ENCODE data around the gene ANKRD42. TPM values are rescaled to one million over a fixed set of nuclear protein-coding genes. Genes with fewer than 3 reads are reported as not detected.

Gene ANKRD42
- total and polyA plus RNA-seq, 2 of the 8 experiments (the other 6 are each of a cell fraction or from before 2014, with no cell fraction given): 2.0 to 5.5 TPM

- no peak overlapping the region; a peak in 1 of 4 replicates for H3K4me2 ChIP-seq (ENCODE audit: insufficient read depth in 1 of 2, low read depth in 2 of 2, low read length in 2 of 2)
- no peak overlapping the region for H3K56ac ChIP-seq (replicated peaks; ENCODE audit: insufficient read length, low read depth, low read length)
- H3K23ac ChIP-seq (ENCODE audit: insufficient read length): no peak overlapping the region
- H3K9me3 ChIP-seq (ENCODE audit: insufficient read depth in 2 of 2, low read depth in 1 of 2, low read length in 1 of 2): no peaks in the 10 kb centered on the region
- H4K20me1 ChIP-seq (replicated peaks in 1 of 2; ENCODE audit: control insufficient read depth in 1 of 2, insufficient read depth in 2 of 2, low read length in 2 of 2): no peaks in the 10 kb centered on the region
- no peak overlapping the region for H2BK5ac ChIP-seq (ENCODE audit: low read depth, low read length)
- no peak overlapping the region for H3K4ac ChIP-seq (replicated peaks; ENCODE audit: insufficient read length, low read depth, low read length)
- TF ChIP-seq ASH2L (IDR thresholded peaks at IDR 0.05; ENCODE audit: low read length) (no peak), KDM4A (IDR thresholded peaks at IDR 0.05; ENCODE audit: low read depth, low read length, severe bottlenecking) (no peak), SAP30 (IDR thresholded peaks at IDR 0.05; ENCODE audit: insufficient read depth, insufficient replicate concordance, low read length) (no peak), SP2 (IDR thresholded peaks at IDR 0.05; ENCODE audit: low read length) (no peak)
- H2BK15ac ChIP-seq (ENCODE audit: low read length): no peak overlapping the region
- peaks cover 10% of the 10 kb centered on the region for H3K23me2 ChIP-seq (ENCODE audit: low read depth, low read length)
- no peak overlapping the region for H4K8ac ChIP-seq (ENCODE audit: extremely low read depth, insufficient read depth, low read length)
- peaks cover 0 to 2% (median 0%) of the 10 kb centered on the region in 4 experiments; a peak in 2 of 7 replicates for H3K27me3 ChIP-seq (replicated peaks in 1 of 4; ENCODE audit: control insufficient read depth in 3 of 4, extremely low read depth in 1 of 4, insufficient read depth in 3 of 4, low read length in 3 of 4)
- no peak overlapping the region for H3K9ac ChIP-seq (replicated peaks in 1 of 4; ENCODE audit: extremely low read depth in 1 of 4, low read depth in 3 of 4, low read length in 3 of 4)
- H4K91ac ChIP-seq (replicated peaks; ENCODE audit: insufficient read length, low read length): no peak overlapping the region
- H3K14ac ChIP-seq (ENCODE audit: insufficient read length): no peak overlapping the region
- H4K5ac ChIP-seq (ENCODE audit: insufficient read length, low read depth, low read length): no peak overlapping the region
- no peak for FAIRE-seq
- no peak overlapping the region for H2BK12ac ChIP-seq (ENCODE audit: low read depth, low read length)
- 0 out of 2 replicates have a peak, but pooled peaks cover 4% of the 10 kb centered on the region for H3K79me1 ChIP-seq (ENCODE audit: low read depth, low read length)
- ChIA-PET CTCF (ENCODE audit: partially characterized antibody) (no interaction called here), POLR2A (ENCODE audit: partially characterized antibody) (interaction anchor here (0.9 kb wide), 1 partner anchor 11 kb away, joined by 7 read pairs; no protein-coding TSS in a partner anchor)
- no peak for DNase-seq (ENCODE audit: low read depth in 1 of 2, low spot score in 2 of 2)
- H2BK20ac ChIP-seq (ENCODE audit: low read length): no peak overlapping the region
- H2AK5ac ChIP-seq (ENCODE audit: low read depth, low read length): no peak overlapping the region
- H2AFZ ChIP-seq (ENCODE audit: low read length): no peak overlapping the region
- H3K4me3 ChIP-seq (ENCODE audit: extremely low read depth in 1 of 4, insufficient read depth in 2 of 4, low read depth in 3 of 4, low read length in 4 of 4): no peak overlapping the region
- peaks cover 0 to 2% (median 0%) of the 10 kb centered on the region in 4 experiments; a peak in 1 of 7 replicates for H3K4me1 ChIP-seq (replicated peaks in 1 of 4; ENCODE audit: control insufficient read depth in 3 of 4, insufficient read depth in 4 of 4, low read length in 3 of 4)
- no peak overlapping the region for H3K27ac ChIP-seq (ENCODE audit: low read depth, low read length)
- H3K79me2 ChIP-seq (ENCODE audit: control insufficient read depth in 1 of 2, insufficient read depth in 2 of 2, low read length in 2 of 2): peaks cover 5 to 16% of the 10 kb centered on the region in 2 experiments
- 85% methylated on average over 5 of the region's 5 CpGs; no CpG with 5 or more reads in 1 of the 2 experiments for WGBS, 2 experiments (ENCODE audit: extremely low coverage in 1 of 2, insufficient coverage in 1 of 2, insufficient read length in 1 of 2, insufficient replicate concordance in 2 of 2, low coverage in 1 of 2, low lambda C conversion rate in 2 of 2, missing lambda C conversion rate in 1 of 2)
- no peak overlapping the region for H3K18ac ChIP-seq (ENCODE audit: extremely low read depth, low read length)
- peaks cover 4 to 39% (median 12%) of the 10 kb centered on the region in 4 experiments; a peak in 7 of 8 replicates for H3K36me3 ChIP-seq (ENCODE audit: control insufficient read depth in 2 of 4, insufficient read depth in 4 of 4, low read length in 3 of 4)
- no peak overlapping the region for H2BK120ac ChIP-seq (replicated peaks; ENCODE audit: low read depth, low read length)
Measured at GRCh38 chr11:83191491-83191890, 2.0 kb upstream of the ANKRD42 start.

Data from H1 (cell line).